Medulla oblongata (tissue), 1 donor: ENCODE data around the gene MTA1.

Experiments used
- DNase-seq: peaks from one replicate; pipeline ENCODE4 v3.0.0-alpha.2; 2015; ENCODE audit errors: extremely low spot score

The MTA1 gene

GRCh38 chr14:105498430-105499255 is 79.0 kb downstream of the MTA1 start:
- DNase-seq, result peak; percentile 69

GRCh38 chr14:105499256-105500035 is 79.8 kb downstream of the MTA1 start:
- peak; percentile 95 for DNase-seq

GRCh38 chr14:105500036-105500725 is 80.6 kb downstream of the MTA1 start:
- no peak for DNase-seq

- DNase-seq, result no peak
Measured at GRCh38 chr14:105500726-105501101, 81.1 kb downstream of the MTA1 start.

- no peak for DNase-seq
Measured at GRCh38 chr14:105501504-105502291, 82.1 kb downstream of the MTA1 start.

- no peak for DNase-seq
Measured at GRCh38 chr14:105502446-105503295, 83.0 kb downstream of the MTA1 start.

- DNase-seq, result no peak
Measured at GRCh38 chr14:105503296-105503640, 83.6 kb downstream of the MTA1 start.

- no peak for DNase-seq
Measured at GRCh38 chr14:105503935-105504692, 84.5 kb downstream of the MTA1 start.

- no peak for DNase-seq
Measured at GRCh38 chr14:105505101-105505500, 85.5 kb downstream of the MTA1 start.

GRCh38 chr14:105507247-105507646 is 87.6 kb downstream of the MTA1 start:
- DNase-seq, result no peak

GRCh38 chr14:105508069-105508468 is 88.4 kb downstream of the MTA1 start:
- DNase-seq, result no peak

- no peak for DNase-seq
Measured at GRCh38 chr14:105508601-105509000, 89.0 kb downstream of the MTA1 start.

- no peak for DNase-seq
Measured at GRCh38 chr14:105517096-105517495, 97.5 kb downstream of the MTA1 start.

GRCh38 chr14:105519946-105520698 is 100.5 kb downstream of the MTA1 start:
- DNase-seq, result no peak
